GM18858 (cell line): Measurements from ENCODE around the gene AKAP12.

ENCODE experiments used
- ATAC-seq: cut with Tn5 transposase; IDR thresholded peaks from one replicate; pipeline ENCODE4 v1.9.1; 2021; ENCODE audit not compliant: unreplicated experiment

Gene AKAP12

GRCh38 chr6:151233731-151234130, 6.0 kb upstream of the AKAP12 start:
- ATAC-seq: no peak

GRCh38 chr6:151236668-151237401, 2.9 kb upstream of the AKAP12 start:
- no peak for ATAC-seq

GRCh38 chr6:151240036-151240685, 394 bp downstream of the AKAP12 start:
- ATAC-seq: no peak

- ATAC-seq: no peak
These were observed 1.2 kb downstream of the AKAP12 start for GRCh38 chr6:151240791-151241642.

- no peak for ATAC-seq
These were observed 2.1 kb downstream of the AKAP12 start for GRCh38 chr6:151241853-151242252.

- no peak for ATAC-seq
These were observed 2.7 kb downstream of the AKAP12 start for GRCh38 chr6:151242420-151242861.

GRCh38 chr6:151243481-151243880, 3.7 kb downstream of the AKAP12 start:
- no peak for ATAC-seq

- ATAC-seq: no peak
These were observed 7.7 kb downstream of the AKAP12 start for GRCh38 chr6:151247490-151247889.

- ATAC-seq: no peak
These were observed 8.5 kb downstream of the AKAP12 start for GRCh38 chr6:151248295-151248694.

GRCh38 chr6:151252634-151253033, 12.9 kb downstream of the AKAP12 start:
- ATAC-seq: no peak

GRCh38 chr6:151254451-151255081, 14.8 kb downstream of the AKAP12 start:
- ATAC-seq: no peak

GRCh38 chr6:151255811-151256210, 16.0 kb downstream of the AKAP12 start:
- no peak for ATAC-seq

- no peak for ATAC-seq
These were observed 18.2 kb downstream of the AKAP12 start for GRCh38 chr6:151257985-151258445.

- no peak for ATAC-seq
These were observed 20.4 kb downstream of the AKAP12 start for GRCh38 chr6:151260205-151260604.

GRCh38 chr6:151263035-151263434, 23.3 kb downstream of the AKAP12 start:
- ATAC-seq: no peak

- no peak for ATAC-seq
These were observed 24.2 kb downstream of the AKAP12 start for GRCh38 chr6:151263967-151264366.

- no peak for ATAC-seq
These were observed 25.5 kb downstream of the AKAP12 start for GRCh38 chr6:151265282-151265681.

GRCh38 chr6:151269321-151269995, 29.7 kb downstream of the AKAP12 start:
- ATAC-seq: no peak

- no peak for ATAC-seq
These were observed 35.4 kb downstream of the AKAP12 start for GRCh38 chr6:151275121-151275520.

- ATAC-seq: no peak
These were observed 35.8 kb downstream of the AKAP12 start for GRCh38 chr6:151275566-151275965.
